Spleen (tissue), 7 donors: ENCODE results near the gene CFAP210.

Experiments
- POLR2A ChIP-seq, 3 donors: fragments of 450-650 bp; IDR thresholded peaks; one replicate each; pipeline ENCODE4 v1.5.1; 2017; ENCODE audit warnings: antibody characterized with exemption in 3 of 3, mild to moderate bottlenecking in 1 of 3
- TF ChIP-seq, protein P1 (sequence below), 11 experiments: fragments of 200-600 bp in 7 of 11; fragments of 450-650 bp in 4 of 11; sonication (generic) in 4 of 11; IDR thresholded peaks in 8 of 11; conservative IDR thresholded peaks in 3 of 11; 1 replicate in 7 of 11; 2 replicates in 4 of 11; pipeline versions ENCODE4 v1.4.0 to v1.8.0; 2016 to 2021; ENCODE audit warnings: antibody characterized with exemption in 11 of 11, inconsistent platforms in 4 of 11, mild to moderate bottlenecking in 1 of 11
- donor health status: DM: no; HTN: no; CAD: no; lungs with moderate emphysema.
- donor health status: DM: no; HTN: no; CAD: no.
- donor health status: DM: no; HTN: no; CAD: no.

DNA sequence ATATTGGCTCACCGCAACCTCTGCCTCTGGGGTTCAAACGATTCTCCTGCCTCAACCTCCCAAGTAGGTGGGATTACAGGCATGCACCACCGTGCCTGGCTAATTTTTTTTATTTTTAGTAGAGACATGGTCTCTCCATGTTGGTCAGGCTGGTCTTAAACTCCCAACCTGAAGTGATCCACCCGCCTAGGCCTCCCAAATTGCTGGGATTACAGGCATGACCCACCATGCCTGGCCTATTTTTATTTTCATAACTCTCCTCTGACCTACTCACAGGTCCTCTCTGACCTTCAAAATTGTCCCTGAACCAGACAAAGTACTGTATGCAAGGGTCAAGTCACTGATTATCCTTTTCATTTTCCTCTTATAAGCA is 23.5 kb upstream of the CFAP210 start:
- no peak for TF ChIP-seq POLR2A (IDR thresholded peaks at IDR 0.05)
- TF ChIP-seq, protein P1, sequence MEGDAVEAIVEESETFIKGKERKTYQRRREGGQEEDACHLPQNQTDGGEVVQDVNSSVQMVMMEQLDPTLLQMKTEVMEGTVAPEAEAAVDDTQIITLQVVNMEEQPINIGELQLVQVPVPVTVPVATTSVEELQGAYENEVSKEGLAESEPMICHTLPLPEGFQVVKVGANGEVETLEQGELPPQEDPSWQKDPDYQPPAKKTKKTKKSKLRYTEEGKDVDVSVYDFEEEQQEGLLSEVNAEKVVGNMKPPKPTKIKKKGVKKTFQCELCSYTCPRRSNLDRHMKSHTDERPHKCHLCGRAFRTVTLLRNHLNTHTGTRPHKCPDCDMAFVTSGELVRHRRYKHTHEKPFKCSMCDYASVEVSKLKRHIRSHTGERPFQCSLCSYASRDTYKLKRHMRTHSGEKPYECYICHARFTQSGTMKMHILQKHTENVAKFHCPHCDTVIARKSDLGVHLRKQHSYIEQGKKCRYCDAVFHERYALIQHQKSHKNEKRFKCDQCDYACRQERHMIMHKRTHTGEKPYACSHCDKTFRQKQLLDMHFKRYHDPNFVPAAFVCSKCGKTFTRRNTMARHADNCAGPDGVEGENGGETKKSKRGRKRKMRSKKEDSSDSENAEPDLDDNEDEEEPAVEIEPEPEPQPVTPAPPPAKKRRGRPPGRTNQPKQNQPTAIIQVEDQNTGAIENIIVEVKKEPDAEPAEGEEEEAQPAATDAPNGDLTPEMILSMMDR (IDR thresholded peaks at IDR 0.05 in 8 of 11, conservative IDR thresholded peaks at IDR 0.05 in 3 of 11) = no peak
